Ishikawa (cell line): ENCODE measurements around the gene INPP5J.

Source experiments
- CREB1 ChIP-seq: IDR thresholded peaks from 2 replicates; pipeline ENCODE4 v1.6.1; 2012; ENCODE audit warnings: low read depth
- EP300 ChIP-seq: IDR thresholded peaks from 2 replicates; pipeline ENCODE4 v1.6.1; 2012; ENCODE audit warnings: borderline replicate concordance
- FOXM1 ChIP-seq: IDR thresholded peaks from 2 replicates; pipeline ENCODE4 v1.6.1; 2012; ENCODE audit warnings: low read depth, borderline replicate concordance
- MAX ChIP-seq: IDR thresholded peaks from 2 replicates; pipeline ENCODE4 v1.6.1; 2012
- RAD21 ChIP-seq: IDR thresholded peaks from 2 replicates; pipeline ENCODE4 v1.6.1; 2012; ENCODE audit warnings: low read depth
- TAF1 ChIP-seq: IDR thresholded peaks from 2 replicates; pipeline ENCODE4 v1.6.1; 2012; ENCODE audit warnings: low read depth, mild to moderate bottlenecking
- TCF12 ChIP-seq: IDR thresholded peaks from 2 replicates; pipeline ENCODE4 v1.6.1; 2012; ENCODE audit warnings: low read depth
- YY1 ChIP-seq: IDR thresholded peaks from 2 replicates; pipeline ENCODE4 v1.6.1; 2012; ENCODE audit warnings: low read depth
- ZBTB7A ChIP-seq: IDR thresholded peaks from 2 replicates; pipeline ENCODE4 v1.6.1; 2012; ENCODE audit warnings: low read depth
- TF ChIP-seq, protein P1 (sequence below): IDR thresholded peaks from 2 replicates; pipeline ENCODE4 v1.6.1; 2012
- TF ChIP-seq, protein P2 (sequence below): IDR thresholded peaks from 2 replicates; pipeline ENCODE4 v1.6.1; 2012; ENCODE audit warnings: low read depth, mild to moderate bottlenecking

GRCh38 chr22:31094021-31094551 is 28.7 kb upstream of the INPP5J start:
- TF ChIP-seq CREB1 (no peak), EP300 (no peak), RAD21 (no peak), TCF12 (no peak), ZBTB7A (no peak), MAX (no peak), FOXM1 (no peak), TAF1 (no peak), YY1 (no peak)
- TF ChIP-seq, protein P1, sequence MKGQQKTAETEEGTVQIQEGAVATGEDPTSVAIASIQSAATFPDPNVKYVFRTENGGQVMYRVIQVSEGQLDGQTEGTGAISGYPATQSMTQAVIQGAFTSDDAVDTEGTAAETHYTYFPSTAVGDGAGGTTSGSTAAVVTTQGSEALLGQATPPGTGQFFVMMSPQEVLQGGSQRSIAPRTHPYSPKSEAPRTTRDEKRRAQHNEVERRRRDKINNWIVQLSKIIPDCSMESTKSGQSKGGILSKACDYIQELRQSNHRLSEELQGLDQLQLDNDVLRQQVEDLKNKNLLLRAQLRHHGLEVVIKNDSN: no peak
- TF ChIP-seq, protein P2, sequence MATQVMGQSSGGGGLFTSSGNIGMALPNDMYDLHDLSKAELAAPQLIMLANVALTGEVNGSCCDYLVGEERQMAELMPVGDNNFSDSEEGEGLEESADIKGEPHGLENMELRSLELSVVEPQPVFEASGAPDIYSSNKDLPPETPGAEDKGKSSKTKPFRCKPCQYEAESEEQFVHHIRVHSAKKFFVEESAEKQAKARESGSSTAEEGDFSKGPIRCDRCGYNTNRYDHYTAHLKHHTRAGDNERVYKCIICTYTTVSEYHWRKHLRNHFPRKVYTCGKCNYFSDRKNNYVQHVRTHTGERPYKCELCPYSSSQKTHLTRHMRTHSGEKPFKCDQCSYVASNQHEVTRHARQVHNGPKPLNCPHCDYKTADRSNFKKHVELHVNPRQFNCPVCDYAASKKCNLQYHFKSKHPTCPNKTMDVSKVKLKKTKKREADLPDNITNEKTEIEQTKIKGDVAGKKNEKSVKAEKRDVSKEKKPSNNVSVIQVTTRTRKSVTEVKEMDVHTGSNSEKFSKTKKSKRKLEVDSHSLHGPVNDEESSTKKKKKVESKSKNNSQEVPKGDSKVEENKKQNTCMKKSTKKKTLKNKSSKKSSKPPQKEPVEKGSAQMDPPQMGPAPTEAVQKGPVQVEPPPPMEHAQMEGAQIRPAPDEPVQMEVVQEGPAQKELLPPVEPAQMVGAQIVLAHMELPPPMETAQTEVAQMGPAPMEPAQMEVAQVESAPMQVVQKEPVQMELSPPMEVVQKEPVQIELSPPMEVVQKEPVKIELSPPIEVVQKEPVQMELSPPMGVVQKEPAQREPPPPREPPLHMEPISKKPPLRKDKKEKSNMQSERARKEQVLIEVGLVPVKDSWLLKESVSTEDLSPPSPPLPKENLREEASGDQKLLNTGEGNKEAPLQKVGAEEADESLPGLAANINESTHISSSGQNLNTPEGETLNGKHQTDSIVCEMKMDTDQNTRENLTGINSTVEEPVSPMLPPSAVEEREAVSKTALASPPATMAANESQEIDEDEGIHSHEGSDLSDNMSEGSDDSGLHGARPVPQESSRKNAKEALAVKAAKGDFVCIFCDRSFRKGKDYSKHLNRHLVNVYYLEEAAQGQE: no peak
